Cardiac septum (tissue), 1 donor: ENCODE data around the gene ARHGAP22. TPM values are rescaled to one million over a fixed set of nuclear protein-coding genes. Genes with fewer than 3 reads are reported as not detected.
"Not testable (repeated sequence)": the region's sequence is repeated elsewhere in the genome, so short reads cannot be mapped to it uniquely, and the experiment has no call there.

ENCODE experiments used
- DNase-seq: peaks from one replicate; pipeline ENCODE4 v3.0.0-alpha.2; 2020; ENCODE audit warnings: low spot score
- intact Hi-C: fragments of 100-400 bp; cut with DNase I; formaldehyde crosslinking; loops from one replicate; pipeline ENCODE4 v1.14.0; 2022
- total RNA-seq: library from RNA; stranded (reverse); fragmentation: NEBNext Ultra II Directional; extraction: Animal tissue kit (Norgen Biotek cat#: 25700); gene quantifications from one replicate; pipeline ENCODE4 v1.2.1, GENCODE V29; 2021
- donor health status: DM: no; HTN: no; CAD: no.

The ARHGAP22 gene
- total RNA-seq, 1 donor from 2014 or later: 4.4 TPM

GRCh38 chr10:48439031-48439430 lies 165.8 kb downstream of the ARHGAP22 start:
- intact Hi-C loops: no loop called here
- DNase-seq: no peak

GRCh38 chr10:48437546-48437945 lies 167.3 kb downstream of the ARHGAP22 start:
- intact Hi-C loops: no loop called here
- no peak for DNase-seq

- intact Hi-C loops: no loop called here
- DNase-seq: no peak
Measured at GRCh38 chr10:48431871-48432270, 173.0 kb downstream of the ARHGAP22 start.

GRCh38 chr10:48430402-48430993 lies 174.4 kb downstream of the ARHGAP22 start:
- DNase-seq: no peak
- intact Hi-C loops: no loop called here

GRCh38 chr10:48429309-48429708 lies 175.6 kb downstream of the ARHGAP22 start:
- intact Hi-C loops: no loop called here
- no peak for DNase-seq

- intact Hi-C loops: no loop called here
- no peak for DNase-seq
Measured at GRCh38 chr10:48428896-48429295, 176.0 kb downstream of the ARHGAP22 start.

- no peak for DNase-seq
Measured at GRCh38 chr10:48423884-48424283, 181.0 kb downstream of the ARHGAP22 start.

GRCh38 chr10:48421862-48422261 lies 183.0 kb downstream of the ARHGAP22 start:
- DNase-seq, intact Hi-C loops: not testable (repeated sequence)

More at GRCh38 chr10:48423884-48424283, 181.0 kb downstream of the ARHGAP22 start:
- intact Hi-C loops: no loop called here

- intact Hi-C loops: no loop called here
- no peak for DNase-seq
Measured at GRCh38 chr10:48419714-48420113, 185.2 kb downstream of the ARHGAP22 start.

- intact Hi-C loops: no loop called here
- DNase-seq: no peak
Measured at GRCh38 chr10:48418189-48418788, 186.6 kb downstream of the ARHGAP22 start.

GRCh38 chr10:48417374-48417773 lies 187.5 kb downstream of the ARHGAP22 start:
- intact Hi-C loops: no loop called here
- no peak for DNase-seq

GRCh38 chr10:48416584-48417232 lies 188.2 kb downstream of the ARHGAP22 start:
- DNase-seq: no peak
- intact Hi-C loops: no loop called here

- intact Hi-C loops: no loop called here
- no peak for DNase-seq
Measured at GRCh38 chr10:48414778-48415177, 190.1 kb downstream of the ARHGAP22 start.

GRCh38 chr10:48414160-48414559 lies 190.7 kb downstream of the ARHGAP22 start:
- intact Hi-C loops: no loop called here
- no peak for DNase-seq

- intact Hi-C loops: no loop called here
- DNase-seq: no peak
Measured at GRCh38 chr10:48412933-48413332, 191.9 kb downstream of the ARHGAP22 start.

GRCh38 chr10:48412081-48412480 lies 192.8 kb downstream of the ARHGAP22 start:
- DNase-seq: no peak
- intact Hi-C loops: no loop called here

- DNase-seq: no peak
- intact Hi-C loops: no loop called here
Measured at GRCh38 chr10:48411510-48411909, 193.4 kb downstream of the ARHGAP22 start.

- intact Hi-C loops: no loop called here
- no peak for DNase-seq
Measured at GRCh38 chr10:48410503-48410902, 194.4 kb downstream of the ARHGAP22 start.

GRCh38 chr10:48406658-48407057 lies 198.2 kb downstream of the ARHGAP22 start:
- intact Hi-C loops: no loop called here
- DNase-seq: no peak

- intact Hi-C loops: no loop called here
Measured at GRCh38 chr10:48406204-48406603, 198.7 kb downstream of the ARHGAP22 start.

GRCh38 chr10:48404646-48405045 lies 200.2 kb downstream of the ARHGAP22 start:
- intact Hi-C loops: no loop called here
- DNase-seq: no peak

More at GRCh38 chr10:48406204-48406603, 198.7 kb downstream of the ARHGAP22 start:
- DNase-seq: no peak
